ENCODE data around the gene PPP1R12B.

- TF ChIP-seq POLR2AphosphoS5 (IDR thresholded peaks at IDR 0.05; ENCODE audit: low read depth, low read length) (no peak), CTCF (IDR thresholded peaks at IDR 0.05) (no peak), REST (IDR thresholded peaks at IDR 0.05; ENCODE audit: insufficient read depth in 1 of 2, low read depth in 2 of 2, low read length in 1 of 2) (no peak)
Observed at GRCh38 chr1:202540014-202540413, 191.5 kb downstream of the PPP1R12B start.

Data from Panc1 (cell line).